BLaER1 treated with 17β-estradiol and CSF1 and Interleukin-3, amounts not matched to agents 10 nM and 100 nM (cell line): ENCODE measurements around the gene CDH24.

Experiments used
- H3K27ac ChIP-seq, 11 experiments: shearing (Covaris generic); formaldehyde crosslinking; 2 replicates each; pipeline ENCODE4 v1.8.1; 2022
- H3K27me3 ChIP-seq, 11 experiments: shearing (Covaris generic); formaldehyde crosslinking; 2 replicates each; pipeline ENCODE4 v1.8.1; 2022
- H3K36me3 ChIP-seq, 11 experiments: shearing (Covaris generic); formaldehyde crosslinking; 2 replicates each; pipeline ENCODE4 v1.8.1; 2022
- H3K4me1 ChIP-seq, 10 experiments: shearing (Covaris generic); formaldehyde crosslinking; 2 replicates each; pipeline ENCODE4 v1.8.1; 2022
- H3K4me2 ChIP-seq, 11 experiments: shearing (Covaris generic); formaldehyde crosslinking; 2 replicates each; pipeline ENCODE4 v1.8.1; 2022
- H3K4me3 ChIP-seq, 10 experiments: shearing (Covaris generic); formaldehyde crosslinking; 2 replicates each; pipeline ENCODE4 v1.8.1; 2022
- H3K9ac ChIP-seq, 11 experiments: shearing (Covaris generic); formaldehyde crosslinking; 2 replicates each; pipeline ENCODE4 v1.8.1; 2022
- H3K9me3 ChIP-seq, 11 experiments: shearing (Covaris generic); formaldehyde crosslinking; replicated peaks in 1 of 11; 2 replicates each; pipeline ENCODE4 v1.8.1; 2022
- H4K20me1 ChIP-seq, 11 experiments: shearing (Covaris generic); formaldehyde crosslinking; 2 replicates each; pipeline ENCODE4 v1.8.1; 2022
- Cebpa-rat ChIP-seq, 11 experiments: shearing (Covaris generic); IDR thresholded peaks; 2 replicates each; pipeline ENCODE4 v1.8.1; 2022

Gene CDH24, protein sequence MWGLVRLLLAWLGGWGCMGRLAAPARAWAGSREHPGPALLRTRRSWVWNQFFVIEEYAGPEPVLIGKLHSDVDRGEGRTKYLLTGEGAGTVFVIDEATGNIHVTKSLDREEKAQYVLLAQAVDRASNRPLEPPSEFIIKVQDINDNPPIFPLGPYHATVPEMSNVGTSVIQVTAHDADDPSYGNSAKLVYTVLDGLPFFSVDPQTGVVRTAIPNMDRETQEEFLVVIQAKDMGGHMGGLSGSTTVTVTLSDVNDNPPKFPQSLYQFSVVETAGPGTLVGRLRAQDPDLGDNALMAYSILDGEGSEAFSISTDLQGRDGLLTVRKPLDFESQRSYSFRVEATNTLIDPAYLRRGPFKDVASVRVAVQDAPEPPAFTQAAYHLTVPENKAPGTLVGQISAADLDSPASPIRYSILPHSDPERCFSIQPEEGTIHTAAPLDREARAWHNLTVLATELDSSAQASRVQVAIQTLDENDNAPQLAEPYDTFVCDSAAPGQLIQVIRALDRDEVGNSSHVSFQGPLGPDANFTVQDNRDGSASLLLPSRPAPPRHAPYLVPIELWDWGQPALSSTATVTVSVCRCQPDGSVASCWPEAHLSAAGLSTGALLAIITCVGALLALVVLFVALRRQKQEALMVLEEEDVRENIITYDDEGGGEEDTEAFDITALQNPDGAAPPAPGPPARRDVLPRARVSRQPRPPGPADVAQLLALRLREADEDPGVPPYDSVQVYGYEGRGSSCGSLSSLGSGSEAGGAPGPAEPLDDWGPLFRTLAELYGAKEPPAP

DNA sequence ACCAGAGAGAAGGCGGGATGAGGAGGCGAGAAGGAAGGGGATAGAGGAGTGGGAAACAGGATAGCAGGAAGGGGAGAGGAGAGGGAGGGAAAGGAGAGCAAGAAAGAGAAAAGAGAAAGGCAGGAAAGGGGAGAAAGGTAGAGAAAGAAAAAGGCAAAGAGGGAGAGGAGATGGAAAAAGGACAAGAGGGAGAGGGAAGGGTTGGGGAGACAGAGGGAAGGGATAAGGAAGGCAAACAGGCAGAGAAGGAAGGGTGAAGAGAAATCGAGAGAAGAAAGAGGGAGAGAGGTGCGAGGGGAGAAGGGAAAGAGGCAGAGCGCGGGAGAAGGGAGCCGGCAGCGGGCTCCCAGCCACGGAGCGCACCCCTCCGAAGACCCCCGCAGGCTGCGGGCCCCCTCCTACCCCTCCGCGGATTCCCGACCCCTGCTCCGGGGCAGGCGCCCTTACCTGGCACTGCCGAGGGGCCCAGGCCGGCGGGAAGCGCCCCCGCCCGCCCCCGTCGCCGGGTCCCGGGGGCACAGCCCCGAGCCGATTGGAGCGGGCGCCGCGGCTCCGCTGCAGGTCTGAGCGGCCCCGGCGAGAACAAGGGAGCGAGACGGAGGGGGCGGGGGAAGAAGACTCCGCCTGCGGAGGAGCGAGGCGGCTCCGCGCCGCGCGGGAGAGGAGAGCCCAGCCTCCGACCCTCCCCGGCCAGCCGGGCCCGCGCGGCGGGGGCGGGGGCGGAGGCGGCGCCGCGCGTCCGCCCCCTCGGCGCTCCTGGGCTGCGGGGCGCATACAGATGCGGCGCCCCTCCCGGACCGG is at the start of gene CDH24:
TSS of gene CDH24 (minus strand) at position 565 of the 801 bp plus-strand sequence. CDS start 1,787 bp downstream, outside the sequence.
- Histone ChIP-seq H4K20me1 (peaks cover 30 to 68% (median 41%) of the 10 kb centered on the region in 11 experiments; a peak in 21 of 22 replicates), H3K4me2 (peak within 1 kb of the TSS; percentile 93 to 100 (median 99)), H3K27me3 (peaks cover 3 to 11% (median 8%) of the 10 kb centered on the region in 11 experiments; a peak in 15 of 22 replicates), H3K27ac (peak within 1 kb of the TSS in 9 of 11 experiments; percentile 11 to 66 (median 59); a peak in 17 of 22 replicates), H3K9ac (peak within 1 kb of the TSS; percentile 64 to 82 (median 75)), H3K9me3 (no peaks in the 10 kb centered on the region), H3K36me3 (peaks cover 31 to 40% (median 36%) of the 10 kb centered on the region in 11 experiments), H3K4me1 (peaks cover 14 to 66% (median 42%) of the 10 kb centered on the region in 10 experiments; a peak in 19 of 20 replicates), H3K4me3 (peak within 1 kb of the TSS; percentile 65 to 78 (median 72))
- no peak for TF ChIP-seq Cebpa-rat (IDR thresholded peaks at IDR 0.05)

DNA sequence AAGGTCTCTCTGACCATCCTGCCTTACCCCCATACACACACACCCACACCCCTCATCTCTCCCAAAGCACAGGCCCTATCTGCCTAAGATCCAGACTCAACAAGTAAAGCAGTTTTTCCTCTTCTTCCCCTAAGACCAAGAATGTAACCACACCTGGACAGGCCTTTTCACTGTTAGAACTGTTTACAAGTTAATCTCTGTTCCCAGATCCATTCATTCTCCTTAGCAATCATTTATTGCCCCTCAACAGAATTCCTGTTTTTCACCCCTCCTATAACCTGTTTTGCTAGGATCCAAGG is 49.4 kb upstream of the CDH24 start:
- TF ChIP-seq Cebpa-rat (IDR thresholded peaks at IDR 0.05): no peak
- Histone ChIP-seq H4K20me1 (peaks cover 0 to 10% (median 0%) of the 10 kb centered on the region in 11 experiments; a peak in 6 of 22 replicates), H3K4me2 (peak overlapping the region in 1 of 11 experiments; percentile 68; a peak in 2 of 22 replicates)

DNA sequence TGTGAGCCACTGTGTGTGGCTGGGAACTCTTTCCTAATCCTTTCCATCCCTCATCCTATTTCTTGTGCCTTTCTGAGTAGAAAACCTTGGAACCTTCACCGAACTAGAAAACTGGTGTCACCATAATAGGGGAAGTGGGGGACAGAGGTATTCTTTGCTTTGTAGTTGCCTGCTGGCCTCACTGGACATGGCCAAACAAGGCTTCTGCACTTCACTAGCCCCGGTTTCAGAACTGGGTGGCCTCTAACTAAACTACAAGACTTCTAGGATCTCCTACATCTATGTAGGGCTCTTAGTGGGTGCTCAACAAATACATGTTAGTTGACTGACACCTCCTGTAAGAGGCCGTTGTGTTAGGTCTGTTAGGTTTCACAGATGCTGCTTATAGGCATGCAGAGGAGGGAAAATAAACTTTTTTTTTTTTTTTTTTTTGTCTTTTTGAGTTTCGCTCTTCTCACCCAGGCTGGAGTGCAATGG is 48.1 kb upstream of the CDH24 start:
- H3K27me3 ChIP-seq: no peaks in the 10 kb centered on the region
- H3K27ac ChIP-seq: peak overlapping the region in 1 of 11 experiments; percentile 4; a peak in 2 of 22 replicates
- H3K36me3 ChIP-seq: 0 out of 22 replicates have a peak, but pooled peaks cover 0 to under 1% (median 0%) of the 10 kb centered on the region in 11 experiments
- H3K9ac ChIP-seq: no peak overlapping the region
- H3K4me2 ChIP-seq: peak overlapping the region in 5 of 11 experiments; percentile 15 to 63 (median 56); a peak in 8 of 22 replicates
- TF ChIP-seq Cebpa-rat (IDR thresholded peaks at IDR 0.05): no peak
- H3K9me3 ChIP-seq: peaks cover 0 to 17% (median 12%) of the 10 kb centered on the region in 11 experiments; a peak in 18 of 22 replicates
- peaks cover 0 to 23% (median 9%) of the 10 kb centered on the region in 11 experiments; a peak in 10 of 22 replicates for H4K20me1 ChIP-seq
- H3K4me1 ChIP-seq: peaks cover 10 to 40% (median 12%) of the 10 kb centered on the region in 10 experiments; a peak in 19 of 20 replicates
- no peak overlapping the region for H3K4me3 ChIP-seq

More for the DNA sequence above, 49.4 kb upstream of the CDH24 start:
- no peaks in the 10 kb centered on the region for H3K36me3 ChIP-seq
- no peak overlapping the region for H3K4me3 ChIP-seq
- no peak overlapping the region for H3K9ac ChIP-seq
- H3K27me3 ChIP-seq: no peaks in the 10 kb centered on the region
- peaks cover 0 to 29% (median 5%) of the 10 kb centered on the region in 10 experiments; a peak in 10 of 20 replicates for H3K4me1 ChIP-seq
- H3K27ac ChIP-seq: no peak overlapping the region
- peaks cover 0 to 17% (median 12%) of the 10 kb centered on the region in 11 experiments; a peak in 18 of 22 replicates for H3K9me3 ChIP-seq

DNA sequence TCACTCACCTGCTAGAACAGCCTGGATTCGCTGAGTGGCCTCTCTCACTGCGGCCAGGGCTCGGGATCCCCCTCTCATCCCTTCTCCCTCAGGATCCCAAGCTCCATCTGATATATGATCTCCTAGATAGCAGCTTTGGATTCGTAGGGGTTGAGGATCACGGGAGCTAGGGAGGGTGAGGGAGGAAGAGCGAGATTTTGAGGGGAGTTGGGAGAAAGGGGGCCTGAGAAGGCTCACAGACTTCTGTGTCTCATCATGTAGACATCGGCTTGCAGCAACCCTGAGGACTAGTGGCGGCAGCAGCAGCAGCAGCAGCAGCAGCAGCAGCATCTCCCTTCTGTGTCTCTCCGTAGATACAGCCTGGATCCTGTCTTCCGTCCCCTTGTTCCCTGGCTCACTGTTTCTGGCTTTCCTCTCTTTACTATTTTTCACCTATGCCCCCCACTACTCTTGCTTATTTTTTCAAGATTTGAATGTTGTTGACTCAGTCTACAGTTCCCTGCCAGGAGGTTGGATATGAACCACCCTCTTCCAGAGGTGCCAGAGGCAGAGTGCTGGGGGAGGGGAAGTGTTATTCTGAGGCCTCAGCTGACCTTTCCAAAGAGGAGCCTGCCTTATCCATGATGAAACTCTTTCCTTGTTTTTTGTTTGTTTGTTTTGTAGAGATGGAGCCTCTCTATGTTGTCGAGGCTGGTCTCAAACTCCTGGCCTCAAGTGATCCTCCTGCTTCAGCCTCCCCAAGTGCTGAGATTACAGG is 47.4 kb upstream of the CDH24 start, which contains the start of gene CIROP:
TSS of gene CIROP (minus strand) at position 399 of the 757 bp plus-strand sequence. CDS start at position 330, 69 bp downstream.
- peak within 1 kb of the TSS in 1 of 11 experiments; percentile 45; a peak in 1 of 22 replicates for H3K9ac ChIP-seq
- no peak for TF ChIP-seq Cebpa-rat (IDR thresholded peaks at IDR 0.05)
- H3K4me3 ChIP-seq: no peak within 1 kb of the TSS
- H3K27me3 ChIP-seq: no peaks in the 10 kb centered on the region
- peak within 1 kb of the TSS in 1 of 11 experiments; percentile 4; a peak in 2 of 22 replicates for H3K27ac ChIP-seq
- peaks cover 0 to 29% (median 14%) of the 10 kb centered on the region in 11 experiments; a peak in 12 of 22 replicates for H4K20me1 ChIP-seq
- peak within 1 kb of the TSS in 5 of 11 experiments; percentile 15 to 63 (median 56); a peak in 8 of 22 replicates for H3K4me2 ChIP-seq
- peaks cover 0 to 17% (median 12%) of the 10 kb centered on the region in 11 experiments; a peak in 18 of 22 replicates for H3K9me3 ChIP-seq
- H3K36me3 ChIP-seq: peaks cover 0 to 6% (median 0%) of the 10 kb centered on the region in 11 experiments; a peak in 6 of 22 replicates
- peaks cover 10 to 46% (median 16%) of the 10 kb centered on the region in 10 experiments; a peak in 19 of 20 replicates for H3K4me1 ChIP-seq

DNA sequence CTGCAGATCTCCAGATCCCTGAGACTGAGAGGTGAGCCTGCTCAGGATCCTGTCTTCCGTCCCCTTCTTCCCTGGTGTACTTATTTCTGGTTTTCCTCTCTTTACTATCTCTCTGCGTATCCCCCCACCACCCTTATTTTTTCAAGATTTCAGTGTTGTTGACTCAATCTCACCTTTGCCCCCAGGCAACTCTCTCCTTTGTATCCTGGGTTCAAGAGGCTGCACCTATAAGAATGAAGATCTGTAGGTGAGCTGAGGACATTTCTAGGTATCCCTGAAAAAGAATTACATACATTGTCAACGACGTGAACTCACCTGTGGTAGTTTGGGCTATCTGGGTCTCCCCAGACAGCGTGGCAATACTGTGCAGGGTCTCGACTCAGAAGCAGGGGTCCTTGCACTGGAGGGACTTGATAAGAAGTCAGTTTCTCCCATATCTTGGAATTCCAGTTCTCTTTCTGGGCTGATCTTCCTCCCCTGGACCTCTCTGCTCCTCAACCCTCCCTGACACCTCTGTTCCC is 46.8 kb upstream of the CDH24 start:
- Histone ChIP-seq H4K20me1 (peaks cover 0 to 36% (median 20%) of the 10 kb centered on the region in 11 experiments; a peak in 15 of 22 replicates), H3K27me3 (no peaks in the 10 kb centered on the region), H3K4me3 (no peak overlapping the region), H3K36me3 (peaks cover 0 to 13% (median 4%) of the 10 kb centered on the region in 11 experiments; a peak in 17 of 22 replicates), H3K9me3 (peaks cover 0 to 17% (median 12%) of the 10 kb centered on the region in 11 experiments; a peak in 18 of 22 replicates), H3K9ac (peak overlapping the region in 1 of 11 experiments; percentile 45; a peak in 1 of 22 replicates), H3K4me1 (peaks cover 10 to 52% (median 16%) of the 10 kb centered on the region in 10 experiments; a peak in 19 of 20 replicates), H3K4me2 (0 out of 22 replicates have a peak overlapping the region, but pooled peaks of 1 of the 11 experiments have one; percentile 61), H3K27ac (no peak overlapping the region)
- no peak for TF ChIP-seq Cebpa-rat (IDR thresholded peaks at IDR 0.05)

DNA sequence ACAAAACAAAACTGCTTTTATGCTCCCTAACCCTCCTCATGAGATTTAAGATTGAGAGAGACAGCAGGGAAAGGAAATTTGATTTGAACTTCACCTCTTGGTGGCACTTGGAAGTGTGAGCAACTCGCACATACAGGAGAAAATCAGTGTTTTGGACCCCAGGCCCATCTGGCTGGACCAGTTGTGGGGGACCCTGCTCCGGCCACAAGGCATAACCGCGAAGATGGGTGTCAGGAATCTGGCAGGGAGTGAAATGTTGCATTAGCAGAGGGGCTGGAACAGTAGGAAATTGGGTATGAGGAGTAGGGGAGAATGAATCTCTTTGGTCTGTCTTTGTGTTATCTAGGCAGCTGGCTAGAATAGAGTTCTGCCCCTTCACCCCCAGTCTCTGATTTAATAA is 46.3 kb upstream of the CDH24 start:
- H3K4me1 ChIP-seq: peaks cover 10 to 57% (median 16%) of the 10 kb centered on the region in 10 experiments; a peak in 19 of 20 replicates
- no peak for TF ChIP-seq Cebpa-rat (IDR thresholded peaks at IDR 0.05)
- no peak overlapping the region for H3K27ac ChIP-seq
- no peaks in the 10 kb centered on the region for H3K27me3 ChIP-seq
- H3K36me3 ChIP-seq: peaks cover 3 to 18% (median 10%) of the 10 kb centered on the region in 11 experiments
- H3K9ac ChIP-seq: no peak overlapping the region
- H3K9me3 ChIP-seq: peaks cover 0 to 14% (median 7%) of the 10 kb centered on the region in 11 experiments; a peak in 18 of 22 replicates
- no peak overlapping the region for H3K4me3 ChIP-seq
- H3K4me2 ChIP-seq: no peak overlapping the region
- peaks cover 0 to 40% (median 21%) of the 10 kb centered on the region in 11 experiments; a peak in 15 of 22 replicates for H4K20me1 ChIP-seq

DNA sequence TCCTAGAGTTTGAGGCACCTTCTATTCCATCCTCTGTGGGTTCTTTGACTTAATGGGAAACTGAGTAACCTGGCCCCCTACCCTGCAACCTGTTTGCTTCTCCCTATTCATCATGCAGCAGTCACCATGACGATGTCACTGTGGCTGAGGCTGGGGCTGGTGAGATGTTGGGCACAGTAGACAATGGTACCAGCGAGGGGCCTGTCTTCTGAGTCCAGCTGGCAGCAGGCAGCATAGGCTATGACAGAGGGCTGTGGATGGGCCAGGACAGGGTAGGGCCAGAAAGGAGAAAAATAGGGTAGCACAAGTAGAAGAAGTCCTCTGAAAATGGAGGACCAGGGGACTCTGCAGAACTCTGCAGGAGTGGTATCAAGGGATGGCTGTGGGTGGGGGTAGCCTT is 45.5 kb upstream of the CDH24 start:
- no peak for TF ChIP-seq Cebpa-rat (IDR thresholded peaks at IDR 0.05)
- Histone ChIP-seq H3K27me3 (no peaks in the 10 kb centered on the region), H3K36me3 (peaks cover 11 to 26% (median 18%) of the 10 kb centered on the region in 11 experiments), H3K4me1 (peaks cover 10 to 64% (median 18%) of the 10 kb centered on the region in 10 experiments), H3K27ac (no peak overlapping the region), H3K9ac (no peak overlapping the region), H4K20me1 (peaks cover 0 to 47% (median 26%) of the 10 kb centered on the region in 11 experiments; a peak in 16 of 22 replicates), H3K9me3 (peaks cover 0 to 6% (median 0%) of the 10 kb centered on the region in 11 experiments; a peak in 3 of 22 replicates), H3K4me3 (no peak overlapping the region), H3K4me2 (0 out of 22 replicates have a peak overlapping the region, but pooled peaks of 1 of the 11 experiments have one; percentile 26)
